ENCODE measurements around the gene TNIK. TPM values are rescaled to one million over a fixed set of nuclear protein-coding genes. Genes with fewer than 3 reads are reported as not detected.
A peak's percentile ranks its signal among the peaks of the same experiment; 100 is the strongest.

TNIK gene
- total RNA-seq, 6 donors from 2014 or later, result 23.2 to 74.4 (median 38.3) TPM

DNA sequence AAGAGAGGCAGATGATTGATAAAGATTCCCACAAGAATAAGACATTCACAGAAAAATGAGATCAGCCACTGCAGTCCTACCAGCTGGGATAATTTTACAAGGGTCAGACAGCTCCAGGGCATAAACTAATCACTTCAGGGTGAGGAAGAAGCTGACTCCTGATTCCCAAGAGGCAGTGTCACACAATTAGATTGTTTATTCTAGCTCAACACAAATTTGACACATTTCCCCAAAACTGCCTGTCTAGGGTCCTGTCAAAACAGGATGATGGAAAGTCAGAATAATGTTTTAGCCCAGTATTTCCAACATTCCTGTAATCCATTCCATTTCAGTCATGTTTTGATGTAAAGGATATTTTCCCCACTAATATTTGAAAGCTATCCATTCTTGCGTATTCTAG is 110.8 kb downstream of the TNIK start:
- WGBS, 2 donors, result 94 to 97% methylated on average over 1 of the region's 1 CpG
- H3K36me3 ChIP-seq, result no peaks in the 10 kb centered on the region
- TF ChIP-seq POLR2AphosphoS5 (IDR thresholded peaks at IDR 0.05) (no peak), EP300 (IDR thresholded peaks at IDR 0.05) (no peak)
- TF ChIP-seq, protein P1, sequence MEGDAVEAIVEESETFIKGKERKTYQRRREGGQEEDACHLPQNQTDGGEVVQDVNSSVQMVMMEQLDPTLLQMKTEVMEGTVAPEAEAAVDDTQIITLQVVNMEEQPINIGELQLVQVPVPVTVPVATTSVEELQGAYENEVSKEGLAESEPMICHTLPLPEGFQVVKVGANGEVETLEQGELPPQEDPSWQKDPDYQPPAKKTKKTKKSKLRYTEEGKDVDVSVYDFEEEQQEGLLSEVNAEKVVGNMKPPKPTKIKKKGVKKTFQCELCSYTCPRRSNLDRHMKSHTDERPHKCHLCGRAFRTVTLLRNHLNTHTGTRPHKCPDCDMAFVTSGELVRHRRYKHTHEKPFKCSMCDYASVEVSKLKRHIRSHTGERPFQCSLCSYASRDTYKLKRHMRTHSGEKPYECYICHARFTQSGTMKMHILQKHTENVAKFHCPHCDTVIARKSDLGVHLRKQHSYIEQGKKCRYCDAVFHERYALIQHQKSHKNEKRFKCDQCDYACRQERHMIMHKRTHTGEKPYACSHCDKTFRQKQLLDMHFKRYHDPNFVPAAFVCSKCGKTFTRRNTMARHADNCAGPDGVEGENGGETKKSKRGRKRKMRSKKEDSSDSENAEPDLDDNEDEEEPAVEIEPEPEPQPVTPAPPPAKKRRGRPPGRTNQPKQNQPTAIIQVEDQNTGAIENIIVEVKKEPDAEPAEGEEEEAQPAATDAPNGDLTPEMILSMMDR (IDR thresholded peaks at IDR 0.05), result no peak
- no peaks in the 10 kb centered on the region for H3K27me3 ChIP-seq
- H3K9me3 ChIP-seq, result no peaks in the 10 kb centered on the region
- H3K4me1 ChIP-seq, result peaks cover 0 to 21% (median 16%) of the 10 kb centered on the region in 4 donors
- no peak overlapping the region for H3K27ac ChIP-seq
- H3K4me3 ChIP-seq, result no peak overlapping the region
- DNase-seq, result no peak
- ATAC-seq (ENCODE audit: low FRiP score in 2 of 2), result no peak

DNA sequence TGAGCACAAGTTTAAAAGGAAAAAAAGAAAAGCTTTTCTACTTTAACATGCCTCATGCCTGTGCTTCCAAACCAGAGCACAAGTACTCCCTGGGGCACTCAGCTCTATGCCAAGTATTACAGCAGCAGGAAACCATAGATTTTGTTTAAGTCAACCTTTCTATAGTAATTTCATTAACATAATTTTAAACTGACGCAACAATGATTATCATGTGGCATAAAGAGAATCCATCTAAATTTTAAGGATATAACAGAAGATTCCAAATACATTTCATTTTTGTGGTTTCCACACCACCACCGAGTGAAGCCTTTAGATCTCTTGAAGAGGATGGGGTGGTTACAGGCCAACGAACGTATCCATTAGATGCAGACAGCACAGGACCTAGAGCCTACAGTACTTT is 112.1 kb downstream of the TNIK start:
- 76 to 80% methylated on average over 4 of the region's 4 CpGs for WGBS, 2 donors
- no peak for ATAC-seq (ENCODE audit: low FRiP score in 2 of 2)
- H3K27ac ChIP-seq, result peak overlapping the region in 2 of 4 donors; percentile 26 to 48

DNA sequence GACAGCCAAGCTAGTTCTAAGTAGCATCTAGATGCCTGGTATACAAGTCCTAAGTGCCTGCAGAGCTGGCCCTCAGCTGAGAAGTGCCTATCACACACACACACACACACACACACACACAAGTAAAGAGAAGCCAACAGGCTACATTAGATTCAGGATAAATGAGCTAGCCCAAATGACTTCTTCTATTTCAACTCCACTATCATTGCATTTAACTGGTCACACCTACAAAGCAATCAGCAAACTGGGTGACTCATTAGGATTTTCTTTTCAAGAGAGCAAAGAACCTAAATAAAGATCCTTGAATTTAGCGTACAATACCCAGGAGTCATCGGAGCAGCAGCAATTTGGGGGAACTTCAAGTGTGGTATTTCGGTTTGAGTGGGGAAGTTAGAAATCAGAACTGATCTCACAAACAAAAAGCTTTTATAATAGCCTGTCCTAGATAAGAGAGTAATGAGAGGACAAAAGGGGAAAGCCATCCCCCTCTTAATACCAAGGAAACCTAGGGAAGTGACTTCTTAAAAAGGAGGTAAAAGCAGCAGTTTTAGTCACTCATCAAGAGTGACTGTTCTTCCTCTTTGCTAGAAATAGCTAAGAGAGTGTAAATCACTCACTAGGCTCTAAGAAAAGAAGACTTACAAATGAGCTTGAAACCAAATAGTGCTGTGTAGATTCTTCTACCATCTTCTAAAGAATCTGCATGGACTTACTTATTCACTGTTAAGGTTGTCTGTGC is 112.7 kb downstream of the TNIK start:
- TF ChIP-seq POLR2AphosphoS5 (IDR thresholded peaks at IDR 0.05) (no peak), EP300 (IDR thresholded peaks at IDR 0.05) (no peak), POLR2A (IDR thresholded peaks at IDR 0.05) (no peak)
- TF ChIP-seq, protein P1 (IDR thresholded peaks at IDR 0.05), result no peak
- DNase-seq (no peak), ATAC-seq (ENCODE audit: low FRiP score in 2 of 2) (peak; percentile 49 to 55)
- peak overlapping the region in 3 of 4 donors; percentile 23 to 48 (median 26) for H3K27ac ChIP-seq
- no peak overlapping the region for H3K4me3 ChIP-seq
- peaks cover 0 to 18% (median 11%) of the 10 kb centered on the region in 4 donors for H3K4me1 ChIP-seq
- H3K9me3 ChIP-seq, result no peaks in the 10 kb centered on the region
- 36 to 49% methylated on average over 3 of the region's 3 CpGs for WGBS, 2 donors
- no peaks in the 10 kb centered on the region for H3K36me3 ChIP-seq
- no peaks in the 10 kb centered on the region for H3K27me3 ChIP-seq

More for the DNA sequence above, 112.1 kb downstream of the TNIK start:
- Histone ChIP-seq H3K4me3 (no peak overlapping the region), H3K4me1 (peaks cover 0 to 18% (median 16%) of the 10 kb centered on the region in 4 donors), H3K27me3 (no peaks in the 10 kb centered on the region), H3K36me3 (no peaks in the 10 kb centered on the region), H3K9me3 (no peaks in the 10 kb centered on the region)
- TF ChIP-seq POLR2A (IDR thresholded peaks at IDR 0.05), result no peak
- TF ChIP-seq, protein P1 (IDR thresholded peaks at IDR 0.05), result no peak
- no peak for TF ChIP-seq EP300 (IDR thresholded peaks at IDR 0.05)
- no peak for TF ChIP-seq POLR2AphosphoS5 (IDR thresholded peaks at IDR 0.05)
- DNase-seq, result no peak

DNA sequence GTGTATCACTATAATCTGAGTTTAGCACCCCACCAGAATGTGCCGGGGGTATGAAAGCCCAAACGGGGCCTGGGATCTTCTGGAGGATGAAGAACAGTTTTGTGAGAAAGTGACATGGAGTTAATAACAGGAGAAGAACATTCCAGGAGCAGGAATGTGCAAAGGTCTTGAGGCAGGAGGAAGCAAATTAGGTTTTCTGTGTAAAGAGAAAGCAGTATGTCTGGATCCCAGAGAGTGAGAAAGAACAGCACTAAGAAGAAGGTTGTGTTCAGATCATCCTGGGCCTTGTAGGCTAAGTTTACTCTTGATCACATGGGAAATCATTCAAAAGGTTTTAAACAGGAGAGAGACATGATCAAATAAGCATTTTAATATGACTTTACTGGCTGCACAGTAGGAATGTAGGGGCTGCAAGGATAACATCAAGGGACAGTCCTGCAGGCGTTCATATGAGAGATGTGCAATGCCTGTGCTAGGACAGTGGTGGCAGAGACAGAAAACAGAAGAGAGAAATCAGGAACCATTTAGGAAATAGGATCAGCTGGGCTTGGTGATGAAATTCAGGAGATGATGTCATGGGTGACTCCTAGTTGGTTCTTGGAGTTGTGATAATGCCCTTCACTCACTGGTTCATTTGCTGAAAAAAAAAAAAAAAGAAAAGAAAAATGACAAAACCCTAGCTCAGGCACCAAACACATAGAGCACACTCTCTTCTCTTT is 113.5 kb downstream of the TNIK start:
- H3K9me3 ChIP-seq, result no peaks in the 10 kb centered on the region
- peak; percentile 49 to 82 for ATAC-seq (ENCODE audit: low FRiP score in 2 of 2)
- H3K4me1 ChIP-seq, result peaks cover 0 to 18% (median 5%) of the 10 kb centered on the region in 4 donors
- H3K4me3 ChIP-seq, result no peak overlapping the region
- DNase-seq, result peak in 1 of 2 donors; percentile 48
- H3K27me3 ChIP-seq, result no peaks in the 10 kb centered on the region
- H3K27ac ChIP-seq, result peak overlapping the region in 3 of 4 donors; percentile 23 to 48 (median 26)
- WGBS, 2 donors, result 79 to 91% methylated on average over 3 of the region's 3 CpGs
- H3K36me3 ChIP-seq, result no peaks in the 10 kb centered on the region
- TF ChIP-seq EP300 (IDR thresholded peaks at IDR 0.05) (no peak), POLR2A (IDR thresholded peaks at IDR 0.05) (no peak), POLR2AphosphoS5 (IDR thresholded peaks at IDR 0.05) (no peak)
- TF ChIP-seq, protein P1 (IDR thresholded peaks at IDR 0.05), result no peak

All from upper lobe of left lung (tissue), 6 donors.